Measurements from ENCODE around the gene RIMS4.
A peak's percentile ranks its signal among the peaks of the same experiment; 100 is the strongest.

GRCh38 chr20:44717986-44718385 is 92.4 kb downstream of the RIMS4 start:
- TF ChIP-seq CTCF (IDR thresholded peaks at IDR 0.05): peak; percentile 16 to 53 (median 22)
- TF ChIP-seq EP300 (IDR thresholded peaks at IDR 0.05): no peak
- peak in 1 of 2 donors; percentile 12 for TF ChIP-seq POLR2AphosphoS5 (IDR thresholded peaks at IDR 0.05)
